ENCODE measurements around the gene ZNF24.

GRCh38 chr18:35326695-35327387, 17.4 kb downstream of the ZNF24 start:
- TF ChIP-seq MXD4 (CRISPR knock-in tag; IDR thresholded peaks at IDR 0.05; ENCODE audit: borderline replicate concordance) (no peak), E2F1 (CRISPR knock-in tag; IDR thresholded peaks at IDR 0.05) (no peak), JUN (CRISPR knock-in tag; IDR thresholded peaks at IDR 0.05) (no peak), ZNF121 (CRISPR knock-in tag; IDR thresholded peaks at IDR 0.05) (no peak), RELA (CRISPR knock-in tag; IDR thresholded peaks at IDR 0.05; ENCODE audit: borderline replicate concordance) (no peak), NR2C2 (CRISPR knock-in tag; IDR thresholded peaks at IDR 0.05) (no peak), OVOL2 (CRISPR knock-in tag; IDR thresholded peaks at IDR 0.05; ENCODE audit: borderline replicate concordance) (no peak), CREB1 (CRISPR knock-in tag; IDR thresholded peaks at IDR 0.05) (no peak)
- TF ChIP-seq, protein P1, sequence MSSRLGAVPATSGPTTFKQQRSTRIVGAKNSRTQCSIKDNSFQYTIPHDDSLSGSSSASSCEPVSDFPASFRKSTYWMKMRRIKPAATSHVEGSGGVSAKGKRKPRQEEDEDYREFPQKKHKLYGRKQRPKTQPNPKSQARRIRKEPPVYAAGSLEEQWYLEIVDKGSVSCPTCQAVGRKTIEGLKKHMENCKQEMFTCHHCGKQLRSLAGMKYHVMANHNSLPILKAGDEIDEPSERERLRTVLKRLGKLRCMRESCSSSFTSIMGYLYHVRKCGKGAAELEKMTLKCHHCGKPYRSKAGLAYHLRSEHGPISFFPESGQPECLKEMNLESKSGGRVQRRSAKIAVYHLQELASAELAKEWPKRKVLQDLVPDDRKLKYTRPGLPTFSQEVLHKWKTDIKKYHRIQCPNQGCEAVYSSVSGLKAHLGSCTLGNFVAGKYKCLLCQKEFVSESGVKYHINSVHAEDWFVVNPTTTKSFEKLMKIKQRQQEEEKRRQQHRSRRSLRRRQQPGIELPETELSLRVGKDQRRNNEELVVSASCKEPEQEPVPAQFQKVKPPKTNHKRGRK (CRISPR knock-in tag; IDR thresholded peaks at IDR 0.05; ENCODE audit: borderline replicate concordance): no peak
- TF ChIP-seq, protein P2, sequence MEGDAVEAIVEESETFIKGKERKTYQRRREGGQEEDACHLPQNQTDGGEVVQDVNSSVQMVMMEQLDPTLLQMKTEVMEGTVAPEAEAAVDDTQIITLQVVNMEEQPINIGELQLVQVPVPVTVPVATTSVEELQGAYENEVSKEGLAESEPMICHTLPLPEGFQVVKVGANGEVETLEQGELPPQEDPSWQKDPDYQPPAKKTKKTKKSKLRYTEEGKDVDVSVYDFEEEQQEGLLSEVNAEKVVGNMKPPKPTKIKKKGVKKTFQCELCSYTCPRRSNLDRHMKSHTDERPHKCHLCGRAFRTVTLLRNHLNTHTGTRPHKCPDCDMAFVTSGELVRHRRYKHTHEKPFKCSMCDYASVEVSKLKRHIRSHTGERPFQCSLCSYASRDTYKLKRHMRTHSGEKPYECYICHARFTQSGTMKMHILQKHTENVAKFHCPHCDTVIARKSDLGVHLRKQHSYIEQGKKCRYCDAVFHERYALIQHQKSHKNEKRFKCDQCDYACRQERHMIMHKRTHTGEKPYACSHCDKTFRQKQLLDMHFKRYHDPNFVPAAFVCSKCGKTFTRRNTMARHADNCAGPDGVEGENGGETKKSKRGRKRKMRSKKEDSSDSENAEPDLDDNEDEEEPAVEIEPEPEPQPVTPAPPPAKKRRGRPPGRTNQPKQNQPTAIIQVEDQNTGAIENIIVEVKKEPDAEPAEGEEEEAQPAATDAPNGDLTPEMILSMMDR (IDR thresholded peaks at IDR 0.05): no peak

Measured in WTC11 (cell line).